NK-92 (cell line): ENCODE measurements around the gene STX19.
"Not testable (repeated sequence)": the region's sequence is repeated elsewhere in the genome, so short reads cannot be mapped to it uniquely, and the experiment has no call there.

Experiments used
- DNase-seq: peaks from one replicate; lab custom pipeline; 2025; ENCODE audit not compliant: unreplicated experiment; lab: John Stamatoyannopoulos, UW

The STX19 gene

GRCh38 chr3:93979850-93980676 is 48.3 kb downstream of the STX19 start, which contains the start of gene ARL13B:
Gene ARL13B, plus strand, starts transcription at chr3:93980155. Its CDS starts 269 bp downstream, at chr3:93980424.
- DNase-seq, result peak; percentile 64

GRCh38 chr3:93973131-93974126 is 55.0 kb downstream of the STX19 start, which contains the start of gene PROS1:
Gene PROS1, minus strand, starts transcription at chr3:93973896. Its CDS starts 147 bp downstream, at chr3:93973749.
- DNase-seq, result no peak

GRCh38 chr3:93969997-93970396 is 58.4 kb downstream of the STX19 start:
- no peak for DNase-seq

- no peak for DNase-seq
Measured at GRCh38 chr3:93969443-93969842, 59.0 kb downstream of the STX19 start.

GRCh38 chr3:93965106-93965505 is 63.3 kb downstream of the STX19 start:
- not testable (repeated sequence) for DNase-seq
